Measurements from ENCODE around the gene BRK1.

GRCh38 chr3:10173926-10174435 lies 58.5 kb downstream of the BRK1 start:
- TF ChIP-seq, protein P1, sequence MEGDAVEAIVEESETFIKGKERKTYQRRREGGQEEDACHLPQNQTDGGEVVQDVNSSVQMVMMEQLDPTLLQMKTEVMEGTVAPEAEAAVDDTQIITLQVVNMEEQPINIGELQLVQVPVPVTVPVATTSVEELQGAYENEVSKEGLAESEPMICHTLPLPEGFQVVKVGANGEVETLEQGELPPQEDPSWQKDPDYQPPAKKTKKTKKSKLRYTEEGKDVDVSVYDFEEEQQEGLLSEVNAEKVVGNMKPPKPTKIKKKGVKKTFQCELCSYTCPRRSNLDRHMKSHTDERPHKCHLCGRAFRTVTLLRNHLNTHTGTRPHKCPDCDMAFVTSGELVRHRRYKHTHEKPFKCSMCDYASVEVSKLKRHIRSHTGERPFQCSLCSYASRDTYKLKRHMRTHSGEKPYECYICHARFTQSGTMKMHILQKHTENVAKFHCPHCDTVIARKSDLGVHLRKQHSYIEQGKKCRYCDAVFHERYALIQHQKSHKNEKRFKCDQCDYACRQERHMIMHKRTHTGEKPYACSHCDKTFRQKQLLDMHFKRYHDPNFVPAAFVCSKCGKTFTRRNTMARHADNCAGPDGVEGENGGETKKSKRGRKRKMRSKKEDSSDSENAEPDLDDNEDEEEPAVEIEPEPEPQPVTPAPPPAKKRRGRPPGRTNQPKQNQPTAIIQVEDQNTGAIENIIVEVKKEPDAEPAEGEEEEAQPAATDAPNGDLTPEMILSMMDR (IDR thresholded peaks at IDR 0.05) = no peak
- no peak for TF ChIP-seq KDM1A (IDR thresholded peaks at IDR 0.05; ENCODE audit: low read depth)
- peak; percentile 35 for TF ChIP-seq JUNB (IDR thresholded peaks at IDR 0.05)
- no peak for TF ChIP-seq RAD21 (conservative IDR thresholded peaks at IDR 0.05 in 1 of 2, IDR thresholded peaks at IDR 0.05 in 1 of 2)
- TF ChIP-seq POLR2A (IDR thresholded peaks at IDR 0.05; ENCODE audit: low read length) = no peak
- TF ChIP-seq HOXA7 (CRISPR knock-in tag; IDR thresholded peaks at IDR 0.05) = no peak
- TF ChIP-seq SMC3 (IDR thresholded peaks at IDR 0.05) = no peak

Measured in A549 (cell line).